Lung (tissue), 12 donors: ENCODE measurements around the gene HS3ST2. TPM values are rescaled to one million over a fixed set of nuclear protein-coding genes. Genes with fewer than 3 reads are reported as not detected.

Source experiments
- ATAC-seq: fragments of 200-7000 bp; cut with Tn5 transposase; one replicate; pipeline ENCODE4 v1.9.1; 2020; ENCODE audit warnings: moderate number of reproducible peaks; ENCODE audit not compliant: insufficient read depth, low FRiP score
- DNase-seq, 3 donors: peaks; one replicate each; pipeline ENCODE4 v3.0.0-alpha.2; 2013 to 2017
- H3K27ac ChIP-seq, 2 donors: one replicate each; pipeline ENCODE4 v1.5.1; 2013; ENCODE audit warnings: mild to moderate bottlenecking in 2 of 2, moderate library complexity in 2 of 2, control low read depth in 1 of 2, inconsistent platforms in 1 of 2, low read depth in 1 of 2, low read length in 1 of 2
- H3K27me3 ChIP-seq, 3 donors: one replicate each; pipeline ENCODE4 v1.5.1; 2013; ENCODE audit warnings: low read length in 2 of 3; ENCODE audit not compliant: control insufficient read depth in 3 of 3, insufficient read depth in 3 of 3
- H3K36me3 ChIP-seq, 4 donors: one replicate each; pipeline ENCODE4 v1.5.1; 2013; ENCODE audit warnings: low read length in 4 of 4, mild to moderate bottlenecking in 1 of 4, moderate library complexity in 1 of 4; ENCODE audit not compliant: control insufficient read depth in 4 of 4, insufficient read depth in 4 of 4
- H3K4me1 ChIP-seq, 5 donors: one replicate each; pipeline ENCODE4 v1.5.1; 2013; ENCODE audit warnings: low read length in 5 of 5, mild to moderate bottlenecking in 2 of 5, moderate library complexity in 1 of 5; ENCODE audit not compliant: control insufficient read depth in 5 of 5, insufficient read depth in 5 of 5
- H3K4me3 ChIP-seq: one replicate; pipeline ENCODE4 v1.5.1; 2013; ENCODE audit warnings: mild to moderate bottlenecking, control low read depth, moderate library complexity
- H3K9ac ChIP-seq, 2 donors: one replicate each; pipeline ENCODE4 v1.5.1; 2013; ENCODE audit warnings: low read length in 2 of 2, control low read depth in 1 of 2; ENCODE audit not compliant: insufficient read depth in 1 of 2
- H3K9me3 ChIP-seq, 4 donors: one replicate each; pipeline ENCODE4 v1.5.1; 2013; ENCODE audit warnings: low read length in 3 of 4, mild to moderate bottlenecking in 1 of 4, moderate library complexity in 1 of 4; ENCODE audit not compliant: control insufficient read depth in 4 of 4, insufficient read depth in 3 of 4
- WGBS, 2 donors: extraction: QIAGEN DNeasy Blood & Tissue Kit; methylation state at CpG; one replicate each; pipeline ENCODE4 v1.1.7; 2013; 5-methylcytosine and 5-hydroxymethylcytosine counted together
- polyA plus RNA-seq, 2 donors: library from polyadenylated mRNA; stranded (reverse); fragments of 200-250 nt; gene quantifications; one replicate each; pipeline ENCODE4 v1.2.1, GENCODE V29; 2013
- total RNA-seq, 2 donors: library from RNA; depleted of rRNA in 1 of 2; stranded (reverse); fragments of >200 nt in 1 of 2; gene quantifications; one replicate each; pipeline ENCODE4 v1.2.1, GENCODE V29; 2014 to 2021
- TF ChIP-seq, protein P1 (sequence below): IDR thresholded peaks from 2 replicates; pipeline ENCODE4 v1.5.1; 2012; ENCODE audit warnings: mild to moderate bottlenecking; ENCODE audit errors: control extremely low read depth, extremely low read depth
- donor health status: control.
- donor health status: control.
- donor health status: Bipolar disorder and iron deficiency.
- donor health status: healthy.
- donor health status: DM: yes; HTN: yes; CAD: no.

Gene HS3ST2
- total and polyA plus RNA-seq, 4 donors: 0.31 to 5.6 (median 1.3) TPM

DNA sequence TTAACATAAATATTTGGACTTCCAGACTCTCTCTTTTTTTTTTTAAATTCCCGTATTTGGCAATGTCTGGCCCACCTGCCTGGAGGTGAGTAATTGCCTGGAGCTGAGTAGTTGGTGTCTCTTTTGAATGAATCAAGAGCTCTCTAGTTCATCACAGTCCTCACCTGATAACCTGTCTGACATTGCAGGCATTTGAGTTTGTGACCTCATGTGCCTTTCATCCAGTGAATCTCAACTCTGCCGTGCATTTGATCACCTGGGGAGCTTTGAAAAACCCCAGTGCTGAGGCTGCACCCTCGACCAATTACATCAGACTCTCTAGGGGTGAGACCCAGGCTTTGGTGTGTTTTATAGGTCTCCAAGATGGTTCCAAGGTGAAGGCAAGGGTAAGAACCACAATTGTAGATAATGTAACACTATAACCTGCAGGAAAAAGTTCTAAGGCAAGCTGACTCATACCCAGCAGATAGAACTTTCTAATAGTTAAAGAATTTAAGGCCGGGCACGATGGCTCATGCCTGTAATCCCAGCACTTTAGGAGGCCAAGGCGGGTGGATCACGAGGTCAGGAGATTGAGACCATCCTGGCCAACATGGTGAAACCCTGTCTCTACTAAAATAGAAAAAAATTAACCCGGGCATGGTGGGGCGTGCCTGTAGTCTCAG lies 24.5 kb upstream of the HS3ST2 start:
- DNase-seq (no peak), ATAC-seq (no peak)
- TF ChIP-seq, protein P1, sequence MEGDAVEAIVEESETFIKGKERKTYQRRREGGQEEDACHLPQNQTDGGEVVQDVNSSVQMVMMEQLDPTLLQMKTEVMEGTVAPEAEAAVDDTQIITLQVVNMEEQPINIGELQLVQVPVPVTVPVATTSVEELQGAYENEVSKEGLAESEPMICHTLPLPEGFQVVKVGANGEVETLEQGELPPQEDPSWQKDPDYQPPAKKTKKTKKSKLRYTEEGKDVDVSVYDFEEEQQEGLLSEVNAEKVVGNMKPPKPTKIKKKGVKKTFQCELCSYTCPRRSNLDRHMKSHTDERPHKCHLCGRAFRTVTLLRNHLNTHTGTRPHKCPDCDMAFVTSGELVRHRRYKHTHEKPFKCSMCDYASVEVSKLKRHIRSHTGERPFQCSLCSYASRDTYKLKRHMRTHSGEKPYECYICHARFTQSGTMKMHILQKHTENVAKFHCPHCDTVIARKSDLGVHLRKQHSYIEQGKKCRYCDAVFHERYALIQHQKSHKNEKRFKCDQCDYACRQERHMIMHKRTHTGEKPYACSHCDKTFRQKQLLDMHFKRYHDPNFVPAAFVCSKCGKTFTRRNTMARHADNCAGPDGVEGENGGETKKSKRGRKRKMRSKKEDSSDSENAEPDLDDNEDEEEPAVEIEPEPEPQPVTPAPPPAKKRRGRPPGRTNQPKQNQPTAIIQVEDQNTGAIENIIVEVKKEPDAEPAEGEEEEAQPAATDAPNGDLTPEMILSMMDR: no peak
- H3K9ac ChIP-seq: no peak overlapping the region
- H3K4me1 ChIP-seq: no peaks in the 10 kb centered on the region
- H3K27me3 ChIP-seq: no peaks in the 10 kb centered on the region
- no peak overlapping the region for H3K27ac ChIP-seq
- no peaks in the 10 kb centered on the region for H3K36me3 ChIP-seq
- H3K9me3 ChIP-seq: peaks cover 0 to 7% (median 0%) of the 10 kb centered on the region in 4 donors
- no peak overlapping the region for H3K4me3 ChIP-seq
- 71 to 81% methylated on average over 9 of the region's 9 CpGs for WGBS, 2 donors

DNA sequence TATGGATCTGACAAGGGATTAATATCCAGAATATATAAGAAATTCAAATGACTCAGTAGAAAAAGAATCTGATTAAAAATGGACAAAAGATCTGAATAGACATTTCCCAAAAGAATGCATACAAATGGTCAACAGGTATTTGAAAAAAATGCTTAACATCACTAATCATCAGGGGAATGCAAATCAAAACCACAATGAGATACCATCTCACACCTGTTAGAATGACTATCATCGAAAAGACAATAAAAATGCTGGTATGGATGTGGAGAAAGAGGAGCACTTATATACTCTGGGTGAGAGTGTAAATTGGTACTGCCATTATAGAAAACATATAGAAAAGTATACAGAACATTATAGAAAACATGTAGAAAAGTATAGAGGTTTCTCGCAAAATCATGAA lies 16.4 kb upstream of the HS3ST2 start:
- no peak for ATAC-seq
- 95 to 98% methylated on average over 2 of the region's 2 CpGs for WGBS, 2 donors
- Histone ChIP-seq H3K4me1 (no peaks in the 10 kb centered on the region), H3K9me3 (peaks cover 0 to 11% (median 2%) of the 10 kb centered on the region in 4 donors), H3K9ac (no peak overlapping the region), H3K36me3 (no peaks in the 10 kb centered on the region), H3K27ac (no peak overlapping the region), H3K4me3 (no peak overlapping the region), H3K27me3 (peaks cover 0 to 3% (median 0%) of the 10 kb centered on the region in 3 donors)
- TF ChIP-seq, protein P1: no peak
- no peak for DNase-seq

DNA sequence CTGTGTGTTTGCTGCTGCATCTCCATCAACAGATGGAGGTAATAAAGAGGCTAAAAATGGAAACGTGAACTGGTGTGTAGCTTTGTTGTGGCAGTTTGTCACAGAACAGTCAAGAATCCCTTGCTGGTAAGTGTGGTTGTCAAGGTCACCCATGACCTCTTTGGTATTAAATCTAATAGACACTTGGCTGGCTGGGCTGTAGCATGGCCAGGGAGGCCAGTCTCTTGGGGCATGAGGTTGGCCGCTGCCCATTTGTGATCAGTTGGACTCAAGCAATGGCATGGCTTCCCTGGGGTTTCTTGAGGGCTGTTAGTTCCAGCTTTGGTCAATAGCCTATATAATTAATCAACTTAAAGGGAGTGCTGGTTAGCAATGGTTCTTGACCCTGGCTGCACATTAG lies 14.8 kb upstream of the HS3ST2 start:
- 77 to 78% methylated on average over 2 of the region's 2 CpGs for WGBS, 2 donors
- H3K9ac ChIP-seq: no peak overlapping the region
- no peaks in the 10 kb centered on the region for H3K4me1 ChIP-seq

More for the DNA sequence above, 14.8 kb upstream of the HS3ST2 start:
- no peak overlapping the region for H3K4me3 ChIP-seq
- ATAC-seq (no peak), DNase-seq (no peak)
- peaks cover 0 to 9% (median 2%) of the 10 kb centered on the region in 4 donors for H3K9me3 ChIP-seq
- TF ChIP-seq, protein P1: no peak
- H3K36me3 ChIP-seq: no peaks in the 10 kb centered on the region
- H3K27ac ChIP-seq: no peak overlapping the region
- peaks cover 0 to 3% (median 0%) of the 10 kb centered on the region in 3 donors for H3K27me3 ChIP-seq
